ENCODE results near the gene TEAD1. TPM values are rescaled to one million over a fixed set of nuclear protein-coding genes. Genes with fewer than 3 reads are reported as not detected.

TEAD1 gene
- total RNA-seq, 6 experiments from 2014 or later = 28.3 to 41.5 (median 32.2) TPM

GRCh38 chr11:12801976-12802375, 127.8 kb downstream of the TEAD1 start:
- Histone ChIP-seq H3K27ac (peak overlapping the region in 1 of 3 donors; percentile 57), H3K4me1 (peaks cover 0 to 31% (median 15%) of the 10 kb centered on the region in 4 donors), H3K27me3 (no peaks in the 10 kb centered on the region), H3K36me3 (no peaks in the 10 kb centered on the region), H3K4me3 (no peak overlapping the region), H3K9me3 (no peaks in the 10 kb centered on the region)
- DNase-seq (no peak), ATAC-seq (no peak)
- TF ChIP-seq POLR2A (IDR thresholded peaks at IDR 0.05) = no peak
- TF ChIP-seq, protein P1, sequence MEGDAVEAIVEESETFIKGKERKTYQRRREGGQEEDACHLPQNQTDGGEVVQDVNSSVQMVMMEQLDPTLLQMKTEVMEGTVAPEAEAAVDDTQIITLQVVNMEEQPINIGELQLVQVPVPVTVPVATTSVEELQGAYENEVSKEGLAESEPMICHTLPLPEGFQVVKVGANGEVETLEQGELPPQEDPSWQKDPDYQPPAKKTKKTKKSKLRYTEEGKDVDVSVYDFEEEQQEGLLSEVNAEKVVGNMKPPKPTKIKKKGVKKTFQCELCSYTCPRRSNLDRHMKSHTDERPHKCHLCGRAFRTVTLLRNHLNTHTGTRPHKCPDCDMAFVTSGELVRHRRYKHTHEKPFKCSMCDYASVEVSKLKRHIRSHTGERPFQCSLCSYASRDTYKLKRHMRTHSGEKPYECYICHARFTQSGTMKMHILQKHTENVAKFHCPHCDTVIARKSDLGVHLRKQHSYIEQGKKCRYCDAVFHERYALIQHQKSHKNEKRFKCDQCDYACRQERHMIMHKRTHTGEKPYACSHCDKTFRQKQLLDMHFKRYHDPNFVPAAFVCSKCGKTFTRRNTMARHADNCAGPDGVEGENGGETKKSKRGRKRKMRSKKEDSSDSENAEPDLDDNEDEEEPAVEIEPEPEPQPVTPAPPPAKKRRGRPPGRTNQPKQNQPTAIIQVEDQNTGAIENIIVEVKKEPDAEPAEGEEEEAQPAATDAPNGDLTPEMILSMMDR (IDR thresholded peaks at IDR 0.05) = no peak
- intact Hi-C loops (cut with DNase I) = no loop called here
- WGBS (ENCODE audit: insufficient coverage, low coverage, low lambda C conversion rate, missing lambda C conversion rate) = 100% methylated on average over 1 of the region's 1 CpG

GRCh38 chr11:12802418-12803085, 128.3 kb downstream of the TEAD1 start:
- Histone ChIP-seq H3K9me3 (no peaks in the 10 kb centered on the region), H3K27ac (peak overlapping the region; percentile 6 to 71 (median 57)), H3K36me3 (no peaks in the 10 kb centered on the region), H3K4me1 (peaks cover 0 to 31% (median 15%) of the 10 kb centered on the region in 4 donors), H3K27me3 (no peaks in the 10 kb centered on the region), H3K4me3 (no peak overlapping the region)
- TF ChIP-seq, protein P1 (IDR thresholded peaks at IDR 0.05) = no peak
- TF ChIP-seq POLR2A (IDR thresholded peaks at IDR 0.05) = no peak
- 30% methylated on average over 16 of the region's 16 CpGs for WGBS (ENCODE audit: insufficient coverage, low coverage, low lambda C conversion rate, missing lambda C conversion rate)
- ATAC-seq = peak; percentile 82 to 94 (median 85)
- intact Hi-C loops (cut with DNase I) = no loop called here
- DNase-seq = peak; percentile 89 to 94 (median 90)

DNA sequence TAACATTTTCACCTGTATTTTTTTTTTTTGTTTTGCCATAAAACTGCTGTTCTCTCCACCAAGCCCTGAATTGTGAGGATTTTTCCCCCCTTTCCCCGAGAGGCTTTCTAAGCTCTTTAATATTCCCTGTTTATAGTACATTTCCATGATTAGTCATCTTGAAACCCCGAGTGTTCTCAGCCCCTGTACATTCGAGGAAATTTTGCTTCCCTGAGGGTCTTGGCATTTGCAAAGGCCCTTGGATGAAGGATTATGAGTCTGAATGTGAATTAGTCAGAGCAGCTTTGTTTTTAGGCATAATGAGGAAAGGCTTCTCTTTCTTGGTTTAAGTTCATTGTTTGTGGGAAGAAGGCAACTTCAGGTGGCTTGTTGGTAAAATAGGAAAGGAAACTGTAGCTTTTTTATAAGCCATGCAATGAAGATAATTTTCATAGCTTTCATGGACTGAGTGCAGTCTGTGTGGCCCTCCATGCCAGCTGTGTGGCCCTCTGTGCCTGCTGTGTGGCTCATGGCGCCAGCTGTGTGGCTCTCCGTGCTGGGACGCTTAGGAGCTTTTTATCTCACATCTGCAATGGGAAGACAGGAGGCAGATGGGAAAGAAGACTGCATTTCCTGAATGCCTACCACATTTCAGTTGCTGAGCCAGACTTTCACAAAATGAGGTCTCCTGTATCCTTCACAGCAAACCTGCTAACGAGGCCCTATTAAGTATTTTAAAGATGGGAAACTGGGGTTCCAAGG, 129.0 kb downstream of the TEAD1 start:
- Histone ChIP-seq H3K27me3 (no peaks in the 10 kb centered on the region), H3K9me3 (no peaks in the 10 kb centered on the region), H3K4me1 (peaks cover 0 to 31% (median 15%) of the 10 kb centered on the region in 4 donors), H3K36me3 (no peaks in the 10 kb centered on the region), H3K27ac (peak overlapping the region; percentile 6 to 71 (median 57)), H3K4me3 (no peak overlapping the region)
- intact Hi-C loops (cut with DNase I) = no loop called here
- TF ChIP-seq, protein P1 (IDR thresholded peaks at IDR 0.05) = no peak
- no peak for TF ChIP-seq POLR2A (IDR thresholded peaks at IDR 0.05)
- 53% methylated on average over 4 of the region's 7 CpGs for WGBS (ENCODE audit: insufficient coverage, low coverage, low lambda C conversion rate, missing lambda C conversion rate)
- ATAC-seq = no peak
- no peak for DNase-seq

GRCh38 chr11:12806113-12806512, 131.9 kb downstream of the TEAD1 start:
- intact Hi-C loops (cut with DNase I) = no loop called here
- H3K27ac ChIP-seq = no peak overlapping the region
- no peak overlapping the region for H3K4me3 ChIP-seq
- no peaks in the 10 kb centered on the region for H3K9me3 ChIP-seq
- 86% methylated on average over 2 of the region's 2 CpGs for WGBS (ENCODE audit: insufficient coverage, low coverage, low lambda C conversion rate, missing lambda C conversion rate)
- DNase-seq (no peak), ATAC-seq (no peak)
- TF ChIP-seq, protein P1 (IDR thresholded peaks at IDR 0.05) = no peak
- TF ChIP-seq POLR2A (IDR thresholded peaks at IDR 0.05) = no peak
- no peaks in the 10 kb centered on the region for H3K27me3 ChIP-seq
- H3K36me3 ChIP-seq = no peaks in the 10 kb centered on the region
- H3K4me1 ChIP-seq = peaks cover 0 to 24% (median 8%) of the 10 kb centered on the region in 4 donors
